Cerebellar nuclear complex (tissue), 1 donor: ENCODE results near the gene USF2.
"Not testable (repeated sequence)": the region's sequence is repeated elsewhere in the genome, so short reads cannot be mapped to it uniquely, and the experiment has no call there.

Experiments
- DNase-seq, 2 experiments: peaks; one replicate each; lab custom pipeline; 2025; lab: John Stamatoyannopoulos, UW

Gene USF2, protein sequence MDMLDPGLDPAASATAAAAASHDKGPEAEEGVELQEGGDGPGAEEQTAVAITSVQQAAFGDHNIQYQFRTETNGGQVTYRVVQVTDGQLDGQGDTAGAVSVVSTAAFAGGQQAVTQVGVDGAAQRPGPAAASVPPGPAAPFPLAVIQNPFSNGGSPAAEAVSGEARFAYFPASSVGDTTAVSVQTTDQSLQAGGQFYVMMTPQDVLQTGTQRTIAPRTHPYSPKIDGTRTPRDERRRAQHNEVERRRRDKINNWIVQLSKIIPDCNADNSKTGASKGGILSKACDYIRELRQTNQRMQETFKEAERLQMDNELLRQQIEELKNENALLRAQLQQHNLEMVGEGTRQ

DNA sequence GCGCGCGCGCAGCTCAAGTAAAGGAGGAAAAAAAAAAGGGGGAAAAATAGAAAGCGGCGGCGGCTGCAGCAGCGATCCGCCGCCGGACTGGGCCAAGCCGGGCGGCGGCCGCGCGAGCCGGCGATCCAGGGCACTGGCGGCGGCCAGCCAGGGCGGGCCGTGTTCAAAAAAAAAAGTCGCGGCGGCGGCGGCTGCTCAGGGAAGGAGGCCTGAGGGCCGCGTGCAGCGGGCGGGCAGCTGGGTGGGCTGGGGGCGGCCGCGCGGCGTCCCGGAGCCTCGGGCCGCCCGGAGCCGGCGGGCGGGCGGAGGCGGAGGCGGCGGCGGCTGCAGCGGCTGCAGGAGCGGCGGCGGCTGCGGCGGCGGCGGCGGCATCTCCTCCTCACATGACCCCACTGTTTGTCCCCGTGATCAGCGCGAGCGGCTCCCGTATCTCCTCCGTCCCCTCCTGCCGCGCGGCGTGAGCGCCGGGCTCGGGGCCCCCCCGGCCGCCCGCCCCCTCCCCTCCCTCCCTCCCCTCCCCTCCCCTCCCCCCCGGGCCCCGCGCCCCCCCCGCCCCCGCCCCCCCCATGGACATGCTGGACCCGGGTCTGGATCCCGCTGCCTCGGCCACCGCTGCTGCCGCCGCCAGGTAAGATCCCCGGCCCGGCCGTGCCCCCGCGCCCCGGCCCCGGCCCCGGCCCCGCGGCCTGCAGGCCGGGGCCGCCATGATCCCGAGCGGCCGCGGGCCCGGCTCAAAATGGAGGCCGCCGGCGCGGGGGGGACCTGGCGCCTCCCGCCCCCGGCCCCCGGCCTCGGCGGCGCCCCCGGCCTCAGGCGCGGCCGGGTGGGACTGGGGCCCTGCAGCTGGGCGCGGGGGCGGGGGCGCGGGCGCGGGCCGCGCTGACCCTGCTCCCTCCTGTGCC is at the start of gene USF2:
TSS of gene USF2 (plus strand) at position 427 of the 902 bp plus-strand sequence. CDS start at position 567, 140 bp downstream.
- DNase-seq: no peak

DNA sequence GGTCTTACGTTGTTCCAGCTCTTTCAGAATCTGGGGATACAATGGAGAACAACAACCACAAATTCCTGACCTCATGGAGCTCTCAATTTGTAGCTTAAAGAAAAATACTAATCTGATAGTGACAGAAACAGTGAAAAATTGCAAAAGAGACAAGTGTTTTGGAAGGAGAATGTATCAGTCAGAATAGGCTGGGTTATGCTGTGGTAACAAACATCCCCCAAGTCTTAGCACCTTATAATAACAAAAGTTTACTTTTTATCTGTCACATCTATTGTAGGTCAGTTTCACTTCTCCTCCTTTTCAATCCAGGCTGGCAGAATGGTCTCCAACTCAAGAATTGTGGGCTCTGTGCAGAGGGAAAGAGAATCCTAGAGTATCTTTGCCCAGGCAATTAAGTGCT is 49.8 kb upstream of the USF2 start:
- DNase-seq: no peak

DNA sequence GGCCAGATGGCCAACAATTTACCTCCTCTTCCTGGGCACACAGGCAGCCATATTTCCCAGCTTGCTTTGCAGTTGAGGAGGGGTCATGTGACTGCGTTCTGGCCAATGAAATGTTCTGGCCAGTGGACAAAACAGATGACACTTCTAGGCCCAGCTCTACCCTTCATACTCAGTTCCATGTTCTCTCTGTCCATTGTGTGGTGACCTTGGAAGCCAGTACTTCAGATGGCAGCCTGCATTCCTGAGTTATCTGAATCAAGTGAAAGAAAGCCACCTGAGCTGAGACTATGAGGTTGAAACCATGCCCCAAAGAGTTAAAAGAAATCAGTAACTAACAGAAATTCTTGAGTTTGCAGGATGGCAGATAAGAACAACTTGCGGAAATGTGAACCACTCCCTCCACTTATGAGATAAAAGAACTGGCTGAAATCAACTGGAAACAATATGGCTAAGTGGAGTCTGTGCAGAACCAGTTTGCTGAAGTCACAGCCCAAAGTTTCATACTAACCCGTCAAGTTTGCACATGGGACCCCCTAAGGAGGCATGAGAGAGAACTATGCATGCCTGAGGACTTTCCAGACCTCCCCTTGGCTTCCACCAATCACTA is 48.3 kb upstream of the USF2 start:
- no peak for DNase-seq

DNA sequence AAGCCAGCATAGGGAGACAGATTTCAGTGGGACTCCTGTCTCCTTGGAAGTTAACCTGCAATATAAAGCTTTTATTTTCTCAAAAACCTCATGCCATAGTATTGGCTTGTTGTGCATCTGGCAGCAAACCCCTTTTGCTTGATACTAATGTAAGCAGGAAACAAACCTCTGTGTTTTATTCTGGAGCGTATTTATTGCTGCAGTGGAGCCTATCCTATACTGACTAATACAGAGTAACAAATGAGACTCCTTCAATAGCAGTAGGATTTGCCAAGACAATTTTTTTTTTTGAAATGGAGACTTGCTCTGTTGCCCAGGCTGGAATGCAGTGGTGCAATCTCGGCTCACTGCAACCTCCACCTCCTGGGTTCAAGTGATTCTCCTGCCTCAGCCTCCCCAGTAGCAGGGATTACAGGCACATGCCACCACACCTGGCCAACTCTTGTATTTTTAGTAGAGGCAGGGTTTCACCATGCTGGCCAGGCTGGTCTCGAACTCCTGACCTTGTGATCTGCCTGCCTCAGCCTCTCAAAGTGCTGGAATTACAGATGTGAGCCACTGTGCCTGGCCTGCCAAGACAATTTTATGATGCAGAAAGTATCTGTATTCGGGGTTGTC is 47.7 kb upstream of the USF2 start:
- DNase-seq: not testable (repeated sequence)

DNA sequence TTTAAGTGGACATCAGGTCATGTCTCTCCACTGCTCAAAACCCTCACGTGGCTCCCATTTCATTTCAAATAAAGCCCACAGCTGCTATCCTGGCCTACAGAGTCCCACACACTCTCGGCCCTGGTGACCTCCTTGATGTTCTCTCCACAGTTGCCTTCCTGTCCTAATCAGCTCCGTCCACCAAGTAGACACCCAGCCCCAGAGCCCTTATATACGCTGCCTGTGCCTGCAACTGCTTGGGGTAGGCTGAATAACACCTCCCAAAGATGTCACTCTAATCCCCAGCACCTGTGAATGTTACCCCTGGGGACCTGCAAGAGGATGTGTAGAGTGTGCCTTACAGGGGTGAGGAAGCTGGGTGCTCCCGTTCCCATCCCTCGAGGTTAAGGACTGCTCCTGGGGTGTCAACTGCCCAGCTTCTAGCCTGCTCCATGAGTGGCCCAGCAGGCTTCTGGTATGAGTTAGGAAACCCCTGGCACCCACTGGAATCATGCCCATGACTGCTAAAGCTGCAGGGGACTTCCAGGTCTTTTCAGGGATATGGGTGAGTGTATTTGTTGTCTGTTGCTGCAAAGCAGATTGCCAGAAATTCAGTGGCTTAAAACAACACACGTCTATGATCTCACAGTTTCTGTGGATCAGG is 46.3 kb upstream of the USF2 start:
- no peak for DNase-seq

DNA sequence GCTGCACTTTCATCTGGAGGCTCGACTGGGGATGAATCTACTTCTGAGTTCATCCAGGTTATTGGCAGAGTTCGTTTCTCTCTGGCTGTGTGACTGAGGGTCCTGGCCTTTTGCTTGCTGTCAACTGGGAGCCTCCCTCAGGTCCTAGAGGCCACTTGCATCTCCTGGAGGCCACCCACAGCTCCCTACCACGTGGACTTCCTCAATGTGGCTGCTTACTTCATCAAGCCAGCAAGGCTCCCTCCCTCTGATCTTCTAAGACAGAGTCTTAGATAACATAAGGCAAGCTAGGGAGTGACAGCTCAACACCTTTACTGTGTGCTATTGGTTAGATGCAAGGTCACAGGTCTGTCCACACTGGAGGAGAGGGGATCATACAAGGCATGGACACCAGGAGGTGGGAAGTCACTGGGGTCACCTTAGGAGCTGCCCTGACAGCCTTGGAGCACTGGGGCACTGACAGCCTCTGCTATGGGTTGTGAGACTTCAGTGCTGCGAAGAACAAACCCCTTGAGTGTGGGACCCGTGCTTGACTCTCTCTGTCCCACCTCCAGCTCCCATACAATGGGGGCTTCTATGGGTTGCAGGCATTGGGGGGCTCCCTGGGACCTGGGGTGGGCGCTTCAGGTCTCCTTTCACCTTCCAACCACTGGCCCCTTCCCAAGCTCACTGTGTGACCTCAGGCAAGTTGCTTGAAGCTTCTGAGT is 45.5 kb upstream of the USF2 start:
- DNase-seq: no peak

DNA sequence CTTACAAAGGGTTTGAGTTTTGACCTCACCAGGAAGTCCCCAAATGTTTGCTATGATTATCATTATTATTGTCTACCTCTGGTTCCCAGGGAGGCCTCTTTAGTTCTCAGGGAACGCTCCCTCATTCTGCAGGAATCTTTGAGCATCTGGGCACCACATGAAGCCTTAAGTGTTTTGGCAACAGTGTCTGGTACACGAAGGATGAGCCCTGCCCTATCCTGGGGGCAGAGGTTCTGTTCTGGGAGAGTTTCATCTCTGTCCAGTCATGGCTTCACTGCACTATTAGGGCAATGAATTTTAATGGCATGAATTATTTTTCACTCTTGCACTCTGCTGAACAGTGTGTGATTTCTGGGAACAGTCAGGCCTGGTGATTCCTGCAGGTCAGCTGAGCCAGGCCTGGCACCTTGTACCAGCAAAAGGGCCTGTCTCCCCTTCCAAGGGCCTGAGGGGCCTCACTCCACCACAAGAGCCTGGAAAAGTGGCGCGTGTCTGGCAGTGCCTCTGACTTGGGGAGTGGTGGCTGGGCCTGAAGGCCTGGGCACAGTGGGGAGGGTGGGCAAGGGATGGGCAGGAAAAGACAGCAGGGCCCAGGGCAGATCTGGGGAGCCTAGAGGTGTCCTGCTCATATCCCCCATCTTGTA is 44.8 kb upstream of the USF2 start:
- DNase-seq: no peak

DNA sequence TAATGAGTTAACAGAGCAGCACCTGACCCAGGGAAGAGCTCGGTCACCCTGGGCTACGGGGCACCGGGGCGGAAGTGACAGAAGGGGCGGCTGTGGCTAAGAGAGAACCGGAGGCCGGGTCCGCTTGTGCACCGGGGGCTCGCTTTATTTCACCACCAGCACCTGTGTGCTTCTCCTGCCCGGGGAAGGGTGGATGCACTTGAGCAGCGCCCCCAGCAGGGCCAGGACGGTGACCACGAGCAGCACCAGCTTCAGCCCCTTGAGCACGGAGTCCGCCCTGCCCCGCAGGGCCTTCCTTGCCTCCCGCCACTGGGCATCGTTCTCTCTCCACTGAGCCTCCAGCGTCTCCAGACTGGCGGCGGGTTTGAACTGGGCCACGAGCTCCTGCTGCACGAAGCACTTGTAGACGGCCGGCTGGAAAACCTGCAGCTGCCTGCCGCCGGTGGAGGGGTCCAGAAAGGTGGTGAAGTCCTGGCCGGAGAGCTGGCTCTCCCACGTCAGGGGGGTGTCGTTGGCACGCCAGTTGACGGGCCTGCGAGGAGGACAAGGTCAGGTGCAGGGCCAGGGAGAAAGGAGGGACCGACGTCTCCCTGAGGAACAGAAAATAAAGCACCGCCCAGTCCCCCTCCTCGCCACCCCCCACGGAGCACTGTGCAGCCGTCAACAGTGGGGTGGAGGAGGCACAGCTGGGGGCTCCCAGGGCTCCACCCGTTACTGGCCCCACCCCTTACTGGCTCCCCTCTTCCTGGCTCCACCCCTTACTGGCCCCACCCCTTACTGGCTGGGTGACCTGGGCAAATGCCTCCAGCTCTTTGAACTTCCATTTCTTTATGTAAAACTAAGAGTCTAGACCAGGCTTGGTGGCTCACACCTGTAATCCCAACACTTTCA is 43.8 kb upstream of the USF2 start:
- no peak for DNase-seq

DNA sequence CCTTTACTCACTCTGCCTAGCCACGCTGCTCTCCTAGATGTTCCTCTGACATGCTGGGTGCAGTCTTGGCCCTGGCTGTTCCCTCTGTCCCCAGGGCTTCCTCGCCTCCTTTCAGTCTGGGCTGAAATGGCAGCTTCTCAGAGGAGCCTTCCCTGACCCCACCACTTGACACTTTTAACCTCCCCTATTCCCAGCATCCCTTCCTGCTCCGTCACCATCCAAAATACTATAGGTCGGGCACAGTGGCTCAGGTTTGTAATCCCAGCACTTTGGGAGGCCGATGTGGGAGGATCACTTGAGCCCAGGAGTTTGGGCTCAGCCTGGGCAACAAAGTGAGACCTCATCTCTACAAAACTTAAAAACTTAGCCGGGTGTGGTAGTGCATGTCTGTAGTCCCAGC is 42.8 kb upstream of the USF2 start:
- no peak for DNase-seq

DNA sequence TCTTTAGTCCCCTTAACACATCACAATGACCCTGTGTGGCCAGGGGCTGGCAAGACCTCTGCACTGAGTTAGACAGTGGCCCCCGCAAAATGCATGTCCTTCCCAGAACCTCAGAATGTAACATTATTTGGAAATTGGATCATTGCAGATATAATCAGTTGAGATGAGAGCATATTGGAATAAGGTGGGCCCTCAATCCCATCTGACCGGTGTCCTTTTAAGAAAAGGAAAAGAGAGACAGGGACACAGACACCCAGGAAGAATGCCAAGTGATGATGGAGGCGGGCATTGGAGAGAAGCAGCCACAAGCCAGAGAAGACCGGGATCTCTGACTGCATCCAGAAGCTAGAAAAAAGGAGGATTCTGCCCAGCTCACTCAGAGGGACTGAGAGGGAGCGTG is 42.0 kb upstream of the USF2 start:
- no peak for DNase-seq

DNA sequence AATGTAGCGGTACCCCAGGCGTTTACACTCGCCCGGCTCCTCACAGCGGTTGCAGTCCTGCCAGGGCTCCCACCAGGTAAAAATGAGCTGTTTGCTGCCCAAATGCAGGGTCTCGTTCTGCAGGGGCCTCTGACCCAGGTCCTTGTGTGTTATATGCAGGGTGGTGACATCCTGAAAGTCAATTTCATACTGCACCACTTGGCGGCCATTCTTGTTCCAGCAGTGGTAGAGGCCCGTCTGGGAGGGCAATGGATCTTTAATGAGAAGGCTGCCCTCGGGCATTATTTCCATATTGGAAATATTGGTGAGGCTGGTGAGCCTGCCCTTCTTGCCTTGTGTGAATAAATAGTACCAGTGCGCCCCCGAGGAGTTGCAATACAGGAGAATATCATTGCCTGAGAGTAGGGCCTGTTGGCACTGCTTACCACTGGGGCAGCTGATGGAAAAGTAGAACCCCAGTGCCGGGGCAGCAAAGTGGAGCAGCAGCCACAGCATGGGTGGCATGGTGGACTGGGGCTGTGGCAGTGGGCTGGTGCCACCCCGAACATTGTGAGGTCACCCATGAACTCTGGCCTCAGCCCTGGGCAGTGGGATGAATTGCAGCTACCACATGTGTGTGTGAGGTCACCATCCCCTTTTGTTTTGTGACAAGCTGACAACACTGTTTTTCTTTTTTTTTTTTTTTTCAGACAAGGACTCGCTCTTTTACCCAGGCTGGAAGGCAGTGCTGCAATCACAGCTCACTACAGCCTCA is 40.4 kb upstream of the USF2 start, which contains the start of gene FAM187B:
TSS of gene FAM187B (minus strand) at position 563 of the 754 bp plus-strand sequence. CDS start at position 504, 59 bp downstream.
- DNase-seq: no peak

DNA sequence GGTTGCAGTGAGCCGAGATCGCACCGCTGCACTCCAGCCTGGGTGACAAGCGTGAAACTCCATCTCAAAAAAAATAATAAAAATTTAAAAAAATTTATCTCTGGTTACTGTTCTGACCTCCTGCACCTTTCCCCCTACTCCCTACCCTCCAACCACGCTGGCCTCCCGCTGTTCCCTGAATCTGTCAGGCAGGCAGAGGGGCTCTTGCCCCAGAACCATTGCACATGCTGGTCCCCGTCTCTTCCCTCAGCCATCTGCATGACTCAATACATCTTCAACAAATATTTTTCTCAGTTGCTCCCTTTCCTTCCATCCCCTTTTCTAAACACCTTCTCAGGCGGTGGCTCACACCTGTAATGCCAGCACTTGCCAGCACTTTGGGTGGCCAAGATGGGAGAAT is 39.2 kb upstream of the USF2 start:
- DNase-seq: no peak

DNA sequence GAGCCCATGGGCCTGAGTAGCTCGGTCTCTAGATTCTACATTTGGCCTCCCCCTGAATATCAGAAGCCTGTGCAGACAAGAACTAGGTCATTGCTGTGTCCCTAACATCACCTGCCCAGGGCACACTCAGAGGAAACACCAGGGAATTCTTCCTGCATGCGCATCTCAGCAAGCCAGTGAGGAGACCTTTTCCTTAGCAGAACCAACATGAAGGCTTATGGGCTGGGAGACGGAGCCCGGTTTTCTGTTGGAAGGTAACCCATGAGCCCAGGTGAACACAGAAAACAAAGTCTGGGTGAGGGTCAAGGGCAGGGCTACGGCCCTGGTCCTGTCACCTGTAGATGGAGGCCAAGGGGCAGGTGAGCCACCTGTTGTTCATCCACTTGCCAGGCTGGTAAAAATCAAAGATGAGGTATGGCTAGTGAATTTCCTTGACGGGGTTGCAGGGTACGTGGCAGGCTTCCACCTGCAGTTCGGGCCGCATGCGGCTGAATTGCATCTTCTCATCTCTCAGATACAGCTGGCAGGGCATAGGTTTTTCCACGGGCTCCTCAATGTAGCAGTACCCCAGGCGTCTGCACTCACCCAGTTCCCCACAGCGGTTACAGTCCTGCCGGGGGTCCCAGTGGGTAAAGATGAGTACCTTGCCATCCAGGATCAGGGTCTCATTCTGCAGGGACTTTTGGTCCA is 36.7 kb upstream of the USF2 start:
- no peak for DNase-seq

DNA sequence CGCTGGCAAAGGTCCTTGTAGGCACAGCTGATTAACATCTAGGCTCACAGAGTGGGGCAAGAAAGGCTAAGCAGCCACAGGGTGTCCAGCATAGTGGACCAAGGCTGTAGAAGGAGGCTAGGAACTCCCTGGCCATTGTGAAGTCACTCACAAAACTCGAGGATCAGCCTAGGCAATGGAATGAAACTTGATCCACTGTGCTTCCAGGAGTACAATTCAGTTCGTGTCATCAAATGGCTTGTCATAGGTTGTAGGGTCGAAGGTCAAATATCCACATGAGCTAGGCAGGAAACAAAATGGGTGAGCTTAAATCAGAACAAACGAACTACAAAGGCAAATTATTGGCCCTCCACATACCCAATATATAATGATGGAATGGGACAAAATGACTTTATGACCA is 35.9 kb upstream of the USF2 start:
- no peak for DNase-seq

DNA sequence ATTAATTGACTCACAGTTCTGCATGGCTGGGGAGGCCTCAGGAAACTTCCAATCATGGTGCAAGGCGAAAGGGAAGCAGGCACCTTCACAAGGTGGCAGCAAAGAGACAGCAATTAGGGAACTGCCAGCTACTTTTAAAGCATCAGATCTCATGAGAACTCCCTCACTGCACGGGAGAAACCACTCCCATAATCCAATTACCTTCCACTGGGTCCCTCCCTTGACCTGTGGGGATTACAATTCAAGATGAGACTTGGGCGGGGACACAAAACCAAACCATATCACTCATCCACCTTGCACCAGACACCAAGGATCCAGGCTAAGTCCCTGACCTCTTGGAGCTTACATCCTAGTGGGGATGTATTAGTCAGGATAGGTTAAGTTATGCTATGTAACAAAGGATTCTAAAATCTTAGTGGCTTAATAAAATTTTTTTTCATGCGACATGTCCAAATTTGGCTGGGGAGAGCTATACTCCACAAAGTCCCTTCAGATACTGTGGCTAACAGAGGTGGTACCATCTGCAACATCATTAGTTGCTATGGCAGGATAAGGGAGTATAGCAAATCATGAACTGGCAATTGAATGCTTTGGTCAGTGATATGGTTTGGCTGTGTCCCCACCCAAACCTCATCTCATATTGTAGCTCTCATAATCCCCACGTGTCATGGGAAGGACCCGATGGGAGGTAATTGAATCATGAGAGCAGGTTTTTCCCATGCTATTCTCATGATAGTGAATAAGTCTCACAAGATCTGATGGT is 31.9 kb upstream of the USF2 start:
- DNase-seq: no peak

DNA sequence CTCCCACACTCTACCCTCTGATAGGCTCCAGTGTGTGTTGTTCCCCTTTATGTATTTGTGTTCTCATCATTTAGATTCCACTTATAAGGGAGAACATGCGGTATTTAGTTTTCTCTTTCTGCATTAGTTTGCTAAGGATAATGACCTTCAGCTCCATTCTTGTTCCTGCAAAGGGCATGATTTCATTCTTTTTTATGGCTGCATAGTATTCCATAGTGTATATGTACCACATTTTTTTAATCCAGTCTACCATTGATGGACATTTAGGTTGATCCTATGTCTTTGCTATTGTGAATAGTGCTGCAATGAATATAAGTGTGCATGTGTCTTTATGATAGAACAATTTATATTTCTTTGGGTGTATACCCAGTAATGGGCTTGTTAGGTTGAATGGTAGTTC is 29.2 kb upstream of the USF2 start:
- DNase-seq: not testable (repeated sequence)

DNA sequence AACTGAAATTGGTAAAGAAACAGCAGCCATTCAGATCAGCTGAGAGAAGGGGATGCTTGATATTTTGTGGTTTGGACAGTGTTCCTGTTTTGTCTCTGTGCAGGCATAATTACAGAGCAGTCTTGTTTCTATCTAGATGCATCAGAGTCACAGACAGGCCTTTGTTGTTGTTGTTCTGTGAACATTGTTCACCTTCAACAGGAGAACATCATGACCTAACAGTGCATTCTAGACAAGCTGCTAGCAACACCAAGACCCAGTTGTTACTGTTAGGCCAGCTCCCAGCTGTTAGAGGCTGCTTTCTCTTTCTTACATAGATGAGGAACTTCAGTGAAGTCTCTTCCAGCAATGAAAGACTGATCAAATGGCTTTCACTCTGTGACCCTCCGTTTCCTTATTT is 28.4 kb upstream of the USF2 start:
- DNase-seq: no peak
